Gastroesophageal sphincter (tissue), 3 donors: Measurements from ENCODE around the gene NOC2L.

Experiments
- POLR2A ChIP-seq, 2 donors: fragments of 450-650 bp; IDR thresholded peaks; one replicate each; pipeline ENCODE4 v1.6.1; 2017; ENCODE audit warnings: antibody characterized with exemption in 2 of 2, mild to moderate bottlenecking in 2 of 2, moderate library complexity in 1 of 2
- POLR2AphosphoS5 ChIP-seq: sonication (generic); formaldehyde crosslinking; IDR thresholded peaks from one replicate; pipeline ENCODE4 v1.6.1; 2017; ENCODE audit warnings: antibody characterized with exemption
- TF ChIP-seq, protein P1 (sequence below), 4 experiments: fragments of 200-600 bp in 2 of 4; fragments of 450-650 bp in 2 of 4; sonication (generic) in 1 of 4; IDR thresholded peaks; one replicate each; pipeline ENCODE4 v1.5.1; 2017 to 2019; ENCODE audit warnings: antibody characterized with exemption in 4 of 4, mild to moderate bottlenecking in 2 of 4, moderate library complexity in 2 of 4

DNA sequence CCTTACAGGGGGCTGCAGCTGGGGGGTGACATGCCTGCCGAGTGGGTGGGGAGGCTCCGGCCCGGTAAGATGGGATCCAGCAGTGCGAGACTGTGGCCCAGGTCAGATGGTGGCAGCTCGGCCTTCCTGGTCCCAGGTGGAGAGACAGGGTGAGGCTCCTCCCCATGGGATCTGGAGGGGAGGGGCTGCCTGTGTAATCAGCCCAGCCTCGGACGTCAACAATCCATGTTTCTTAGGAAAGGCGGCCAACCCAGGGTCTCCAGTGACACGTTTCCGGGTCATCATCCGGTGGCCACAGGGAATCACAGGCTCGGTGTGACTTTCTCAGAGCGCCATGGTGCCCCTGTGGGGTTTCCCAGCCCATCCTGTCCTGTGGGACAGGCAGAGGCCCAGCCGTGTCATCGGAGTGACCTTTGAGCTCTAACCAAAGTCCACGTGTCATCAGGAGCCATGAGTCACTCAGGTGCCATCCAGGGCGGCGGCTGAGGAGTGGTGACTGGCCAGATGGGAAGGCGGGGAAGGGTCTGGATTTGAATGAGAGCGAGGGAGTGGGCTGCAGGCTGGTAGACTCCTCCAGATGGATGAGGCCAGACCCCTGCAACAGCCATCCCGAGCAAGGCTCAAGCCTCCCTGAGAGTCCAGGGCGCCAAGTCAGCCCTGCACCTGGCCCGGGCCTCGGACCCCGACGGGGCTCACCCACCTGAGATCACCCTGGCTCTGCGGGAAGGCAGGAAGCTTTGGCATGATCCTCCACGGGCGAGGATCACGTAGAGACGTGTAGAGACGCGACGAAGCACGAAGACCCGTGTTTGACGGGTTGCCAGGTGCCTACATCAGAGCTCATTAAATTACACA lies 47.5 kb upstream of the NOC2L start:
- TF ChIP-seq, protein P1, sequence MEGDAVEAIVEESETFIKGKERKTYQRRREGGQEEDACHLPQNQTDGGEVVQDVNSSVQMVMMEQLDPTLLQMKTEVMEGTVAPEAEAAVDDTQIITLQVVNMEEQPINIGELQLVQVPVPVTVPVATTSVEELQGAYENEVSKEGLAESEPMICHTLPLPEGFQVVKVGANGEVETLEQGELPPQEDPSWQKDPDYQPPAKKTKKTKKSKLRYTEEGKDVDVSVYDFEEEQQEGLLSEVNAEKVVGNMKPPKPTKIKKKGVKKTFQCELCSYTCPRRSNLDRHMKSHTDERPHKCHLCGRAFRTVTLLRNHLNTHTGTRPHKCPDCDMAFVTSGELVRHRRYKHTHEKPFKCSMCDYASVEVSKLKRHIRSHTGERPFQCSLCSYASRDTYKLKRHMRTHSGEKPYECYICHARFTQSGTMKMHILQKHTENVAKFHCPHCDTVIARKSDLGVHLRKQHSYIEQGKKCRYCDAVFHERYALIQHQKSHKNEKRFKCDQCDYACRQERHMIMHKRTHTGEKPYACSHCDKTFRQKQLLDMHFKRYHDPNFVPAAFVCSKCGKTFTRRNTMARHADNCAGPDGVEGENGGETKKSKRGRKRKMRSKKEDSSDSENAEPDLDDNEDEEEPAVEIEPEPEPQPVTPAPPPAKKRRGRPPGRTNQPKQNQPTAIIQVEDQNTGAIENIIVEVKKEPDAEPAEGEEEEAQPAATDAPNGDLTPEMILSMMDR (IDR thresholded peaks at IDR 0.05) = no peak
- TF ChIP-seq POLR2A (IDR thresholded peaks at IDR 0.05) (no peak), POLR2AphosphoS5 (no peak)
